Activated CD8-positive, alpha-beta T cell treated with anti-CD3 and anti-CD28 coated beads for 36 hours (primary cell): ENCODE results near the gene STARD5. TPM values are rescaled to one million over a fixed set of nuclear protein-coding genes. Genes with fewer than 3 reads are reported as not detected.

Experiments used
- ATAC-seq: fragments of 200-7000 bp; cut with Tn5 transposase; one replicate; pipeline ENCODE4 v1.10.0; 2021; ENCODE audit warnings: mild to moderate bottlenecking, moderate library complexity
- CTCF ChIA-PET: fragments of 350-600 bp; sonication (Branson Sonifier 250); formaldehyde crosslinking; loops from one replicate; lab custom pipeline; 2021; ENCODE audit warnings: antibody characterized with exemption; lab: Charles Lee
- POLR2A ChIA-PET: fragments of 350-600 bp; sonication (Branson Sonifier 250); formaldehyde crosslinking; loops from one replicate; lab custom pipeline; 2021; ENCODE audit warnings: antibody characterized with exemption; lab: Charles Lee
- DNase-seq: peaks from one replicate; pipeline ENCODE4 v3.0.0-alpha.2; 2020
- H3K27ac Mint-ChIP-seq: one replicate; pipeline ENCODE4 v1.8.0; 2021; ENCODE audit warnings: mild to moderate bottlenecking, mixed read lengths
- H3K27me3 Mint-ChIP-seq: one replicate; pipeline ENCODE4 v1.8.0; 2021; ENCODE audit warnings: mixed read lengths
- H3K36me3 Mint-ChIP-seq: one replicate; pipeline ENCODE4 v1.8.0; 2021; ENCODE audit warnings: low read depth, mixed read lengths
- H3K4me1 Mint-ChIP-seq: one replicate; pipeline ENCODE4 v1.8.0; 2021; ENCODE audit warnings: low read depth, mixed read lengths
- H3K4me3 Mint-ChIP-seq: one replicate; pipeline ENCODE4 v1.8.0; 2021; ENCODE audit warnings: mild to moderate bottlenecking, moderate library complexity, mixed read lengths
- H3K9me3 Mint-ChIP-seq: one replicate; pipeline ENCODE4 v1.8.0; 2021; ENCODE audit warnings: mixed read lengths
- CTCF ChIP-seq: fragments of 200-600 bp; IDR thresholded peaks from one replicate; pipeline ENCODE4 v1.8.0; 2022; ENCODE audit warnings: antibody characterized with exemption, mild to moderate bottlenecking
- intact Hi-C: fragments of 100-400 bp; cut with micrococcal nuclease; formaldehyde crosslinking; loops from one replicate; pipeline ENCODE4 v1.10.0; 2022
- total RNA-seq, 2 experiments: library from RNA; stranded (reverse); gene quantifications; one replicate each; pipeline ENCODE4 v1.2.3, GENCODE V29; 2021

The STARD5 gene
- total RNA-seq, 2 experiments from 2014 or later = 6.7 to 6.9 TPM

GRCh38 chr15:81268881-81269601 is 54.9 kb downstream of the STARD5 start:
- POLR2A ChIA-PET = interaction anchor here (1.0 to 1.1 kb wide), 3 partner anchors 18 to 163 kb away, joined by 3 read pairs; no protein-coding TSS in a partner anchor
- H3K9me3 Mint-ChIP-seq = no peaks in the 10 kb centered on the region
- peaks cover 3% of the 10 kb centered on the region for H3K27me3 Mint-ChIP-seq
- CTCF ChIA-PET = interaction anchor here (0.7 to 6.4 kb wide), 16 partner anchors 9 to 165 kb away, joined by 3 to 195 read pairs (median 4); partner anchors contain the start of gene CFAP161
- ATAC-seq (peak; percentile 25), DNase-seq (peak; percentile 57)
- intact Hi-C loops = loop anchor here (5.0 to 10.0 kb wide), 2 partner anchors 112 to 274 kb away; no protein-coding TSS in a partner anchor
- no peak overlapping the region for H3K4me3 Mint-ChIP-seq
- H3K27ac Mint-ChIP-seq = peak overlapping the region; percentile 84
- H3K36me3 Mint-ChIP-seq = no peaks in the 10 kb centered on the region
- H3K4me1 Mint-ChIP-seq = peaks cover 51% of the 10 kb centered on the region
- TF ChIP-seq CTCF = no peak

- no peaks in the 10 kb centered on the region for H3K9me3 Mint-ChIP-seq
- H3K4me3 Mint-ChIP-seq = no peak overlapping the region
- no peaks in the 10 kb centered on the region for H3K36me3 Mint-ChIP-seq
- intact Hi-C loops = loop anchor here (5.0 to 10.0 kb wide), 2 partner anchors 111 to 274 kb away; no protein-coding TSS in a partner anchor
- peaks cover 51% of the 10 kb centered on the region for H3K4me1 Mint-ChIP-seq
- H3K27me3 Mint-ChIP-seq = peaks cover 3% of the 10 kb centered on the region
- no peak overlapping the region for H3K27ac Mint-ChIP-seq
- ATAC-seq (no peak), DNase-seq (no peak)
- no peak for TF ChIP-seq CTCF
- ChIA-PET CTCF (interaction anchor here (0.7 to 6.4 kb wide), 16 partner anchors 9 to 165 kb away, joined by 3 to 195 read pairs (median 3); partner anchors contain the start of gene CFAP161), POLR2A (interaction anchor here (1.0 to 1.1 kb wide), 2 partner anchors 36 to 163 kb away, joined by 3 read pairs; no protein-coding TSS in a partner anchor)
Observed at GRCh38 chr15:81268340-81268739, 55.6 kb downstream of the STARD5 start.

DNA sequence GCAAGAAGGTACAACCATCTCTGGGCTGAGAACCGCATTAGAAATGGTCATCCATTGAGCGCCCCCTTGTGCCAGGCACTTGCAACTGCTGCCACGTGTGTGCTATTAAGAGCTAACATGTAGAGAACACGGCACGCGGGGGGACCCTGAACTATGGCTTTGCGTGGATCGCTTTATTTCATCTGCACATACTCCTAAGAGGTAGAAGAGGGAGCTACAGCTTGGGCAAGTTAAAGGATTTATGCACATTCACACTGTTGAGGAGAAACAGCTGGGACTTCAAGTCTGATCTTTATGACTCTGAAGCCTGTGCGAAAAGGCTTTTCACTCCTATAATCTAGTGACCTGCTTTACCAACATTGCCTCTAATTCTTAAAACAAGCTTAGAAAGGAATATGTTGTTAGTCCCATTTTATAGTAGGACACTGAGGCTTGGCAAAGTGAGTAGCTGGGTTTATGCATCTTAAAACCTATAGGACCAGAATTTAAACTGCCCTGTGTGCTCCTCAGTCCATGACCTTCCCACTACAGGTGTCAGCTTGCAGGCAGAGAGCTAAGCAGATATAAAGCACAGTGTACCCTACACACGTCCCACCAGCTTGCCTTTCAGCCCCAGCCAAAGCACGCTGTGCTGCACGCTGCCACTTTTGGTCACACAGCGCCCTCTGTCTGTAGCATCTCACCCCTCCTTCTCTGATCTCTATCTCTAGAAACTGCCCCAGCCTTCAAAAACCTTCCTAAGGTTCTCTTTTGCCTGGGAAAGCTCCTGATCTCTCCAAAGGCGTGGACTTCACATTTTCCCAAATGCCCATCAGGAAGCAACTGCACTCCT is 57.8 kb downstream of the STARD5 start:
- peak overlapping the region; percentile 56 for H3K4me3 Mint-ChIP-seq
- H3K27me3 Mint-ChIP-seq = peaks cover 3% of the 10 kb centered on the region
- POLR2A ChIA-PET = interaction anchor here (0.7 to 1.8 kb wide), 16 partner anchors 8 to 780 kb away, joined by 3 to 6 read pairs (median 4); no protein-coding TSS in a partner anchor
- CTCF ChIA-PET = interaction anchor here (0.6 to 6.4 kb wide), 110 partner anchors 9 to 810 kb away, joined by 3 to 195 read pairs (median 8); partner anchors contain the start of genes CFAP161, STARD5, TLNRD1 and TMC3
- intact Hi-C loops = loop anchor here (1.0 to 10.0 kb wide), 3 partner anchors 109 to 271 kb away; no protein-coding TSS in a partner anchor
- peak overlapping the region; percentile 82 for H3K27ac Mint-ChIP-seq
- TF ChIP-seq CTCF = peak; percentile 68
- DNase-seq (peak; percentile 92), ATAC-seq (peak; percentile 83)
- no peaks in the 10 kb centered on the region for H3K9me3 Mint-ChIP-seq
- no peaks in the 10 kb centered on the region for H3K36me3 Mint-ChIP-seq
- H3K4me1 Mint-ChIP-seq = peaks cover 49% of the 10 kb centered on the region

GRCh38 chr15:81265256-81265943 is 58.5 kb downstream of the STARD5 start:
- H3K27ac Mint-ChIP-seq = no peak overlapping the region
- H3K36me3 Mint-ChIP-seq = no peaks in the 10 kb centered on the region
- H3K27me3 Mint-ChIP-seq = peaks cover 3% of the 10 kb centered on the region
- ChIA-PET POLR2A (interaction anchor here (0.8 to 1.8 kb wide), 8 partner anchors 24 to 286 kb away, joined by 3 to 6 read pairs (median 4); no protein-coding TSS in a partner anchor), CTCF (interaction anchor here (0.6 to 6.4 kb wide), 89 partner anchors 8 to 809 kb away, joined by 3 to 195 read pairs (median 9); partner anchors contain the start of genes STARD5, TLNRD1 and TMC3)
- ATAC-seq = no peak
- H3K4me3 Mint-ChIP-seq = peak overlapping the region; percentile 56
- H3K9me3 Mint-ChIP-seq = no peaks in the 10 kb centered on the region
- intact Hi-C loops = loop anchor here (5.0 to 10.0 kb wide), 2 partner anchors 108 to 271 kb away; no protein-coding TSS in a partner anchor
- H3K4me1 Mint-ChIP-seq = peaks cover 43% of the 10 kb centered on the region
- no peak for TF ChIP-seq CTCF
- no peak for DNase-seq
